ENCODE results near the gene SLC44A1.

GRCh38 chr9:105344283-105344682 is 99.8 kb downstream of the SLC44A1 start:
- TF ChIP-seq CTCF (IDR thresholded peaks at IDR 0.05; ENCODE audit: low read depth, low read length), result no peak
- TF ChIP-seq MYC (IDR thresholded peaks at IDR 0.05; ENCODE audit: low read depth, low read length), result no peak
- TF ChIP-seq MAX (IDR thresholded peaks at IDR 0.05; ENCODE audit: low read depth, low read length), result no peak

Measured in NB4 (cell line).